ENCODE data around the gene GALNS. TPM values are rescaled to one million over a fixed set of nuclear protein-coding genes. Genes with fewer than 3 reads are reported as not detected.
A peak's percentile ranks its signal among the peaks of the same experiment; 100 is the strongest.
"Not testable (repeated sequence)": the region's sequence is repeated elsewhere in the genome, so short reads cannot be mapped to it uniquely, and the experiment has no call there.

GALNS gene
- total RNA-seq, 1 experiment from 2014 or later: 62.3 TPM

- TF ChIP-seq EZH2 (IDR thresholded peaks at IDR 0.05; ENCODE audit: low read depth) (no peak), CTCF (conservative IDR thresholded peaks at IDR 0.05) (no peak)
- POLR2A ChIA-PET (ENCODE audit: unreplicated experiment): no interaction called here
- intact Hi-C loops (cut with micrococcal nuclease; ENCODE audit: unreplicated experiment): no loop called here
Observed at GRCh38 chr16:88894681-88895300, 38.0 kb upstream of the GALNS start.

GRCh38 chr16:88894266-88894665, 37.5 kb upstream of the GALNS start:
- H3K27me3 ChIP-seq (ENCODE audit: insufficient read depth, low read depth): peaks cover 42% of the 10 kb centered on the region
- H3K9me2 ChIP-seq (ENCODE audit: insufficient read depth); CTCF ChIA-PET; H3K4me3 ChIP-seq; DNase-seq; H2AFZ ChIP-seq; BruUV-seq (replicated peaks); H3K4me2 ChIP-seq; H3F3A ChIP-seq (ENCODE audit: insufficient read depth, low read depth); intact Hi-C loops (cut with micrococcal nuclease; ENCODE audit: unreplicated experiment); H3K9me3 ChIP-seq (ENCODE audit: insufficient read depth, low read depth); H3K4me1 ChIP-seq (replicated peaks; ENCODE audit: insufficient read depth); H4K20me1 ChIP-seq (ENCODE audit: insufficient read depth); H3K36me3 ChIP-seq (ENCODE audit: low read depth); H3K27ac ChIP-seq; H3K79me2 ChIP-seq (ENCODE audit: low read depth); POLR2A ChIA-PET (ENCODE audit: unreplicated experiment): not testable (repeated sequence)

More at GRCh38 chr16:88894681-88895300, 38.0 kb upstream of the GALNS start:
- Histone ChIP-seq H3K4me2 (no peak overlapping the region), H3K36me3 (ENCODE audit: low read depth) (no peaks in the 10 kb centered on the region), H3K9me2 (ENCODE audit: insufficient read depth) (no peaks in the 10 kb centered on the region), H3K4me3 (no peak overlapping the region), H3K27ac (no peak overlapping the region), H4K20me1 (ENCODE audit: insufficient read depth) (no peaks in the 10 kb centered on the region), H3F3A (ENCODE audit: insufficient read depth, low read depth) (no peaks in the 10 kb centered on the region), H3K79me2 (ENCODE audit: low read depth) (no peaks in the 10 kb centered on the region), H3K27me3 (ENCODE audit: insufficient read depth, low read depth) (peaks cover 48% of the 10 kb centered on the region), H3K9me3 (ENCODE audit: insufficient read depth, low read depth) (no peaks in the 10 kb centered on the region), H2AFZ (no peak overlapping the region), H3K4me1 (replicated peaks; ENCODE audit: insufficient read depth) (no peaks in the 10 kb centered on the region)
- CTCF ChIA-PET: no interaction called here
- BruUV-seq (replicated peaks): no TSS peak
- no peak for DNase-seq

GRCh38 chr16:88893127-88893968, 36.6 kb upstream of the GALNS start:
- H3K27me3 ChIP-seq (ENCODE audit: insufficient read depth, low read depth): peaks cover 33% of the 10 kb centered on the region
- H3K79me2 ChIP-seq (ENCODE audit: low read depth): no peaks in the 10 kb centered on the region
- POLR2A ChIA-PET (ENCODE audit: unreplicated experiment): no interaction called here
- TF ChIP-seq CTCF (conservative IDR thresholded peaks at IDR 0.05): no peak
- TF ChIP-seq EZH2 (IDR thresholded peaks at IDR 0.05; ENCODE audit: low read depth): no peak
- intact Hi-C loops (cut with micrococcal nuclease; ENCODE audit: unreplicated experiment): no loop called here
- no peaks in the 10 kb centered on the region for H3K36me3 ChIP-seq (ENCODE audit: low read depth)
- BruUV-seq (replicated peaks): no TSS peak
- H3K9me3 ChIP-seq (ENCODE audit: insufficient read depth, low read depth): no peaks in the 10 kb centered on the region
- H3K4me2 ChIP-seq: no peak overlapping the region
- no peaks in the 10 kb centered on the region for H3F3A ChIP-seq (ENCODE audit: insufficient read depth, low read depth)
- CTCF ChIA-PET: no interaction called here
- H4K20me1 ChIP-seq (ENCODE audit: insufficient read depth): no peaks in the 10 kb centered on the region
- no peak overlapping the region for H3K4me3 ChIP-seq
- H3K27ac ChIP-seq: no peak overlapping the region
- no peak overlapping the region for H2AFZ ChIP-seq
- H3K4me1 ChIP-seq (replicated peaks; ENCODE audit: insufficient read depth): no peaks in the 10 kb centered on the region
- no peaks in the 10 kb centered on the region for H3K9me2 ChIP-seq (ENCODE audit: insufficient read depth)
- DNase-seq: peak in 1 of 2 experiments; percentile 26
